ENCODE data around the gene ITPR1. TPM values are rescaled to one million over a fixed set of nuclear protein-coding genes. Genes with fewer than 3 reads are reported as not detected.

Gene ITPR1
- total RNA-seq, 2 donors from 2014 or later = 5.9 TPM

- Mint-ChIP-seq H3K36me3 (ENCODE audit: low read depth) (no peaks in the 10 kb centered on the region), H3K27me3 (ENCODE audit: insufficient read depth) (no peaks in the 10 kb centered on the region), H3K4me1 (no peaks in the 10 kb centered on the region), H3K4me3 (no peak overlapping the region), H3K27ac (no peak overlapping the region), H3K9me3 (no peaks in the 10 kb centered on the region)
- Histone ChIP-seq H3K4me1 (ENCODE audit: control insufficient read depth, insufficient read depth, low read length) (no peaks in the 10 kb centered on the region), H3K36me3 (ENCODE audit: control insufficient read depth, insufficient read depth, low read length) (no peaks in the 10 kb centered on the region), H3K9ac (ENCODE audit: extremely low read depth, low read length, poor library complexity, severe bottlenecking) (no peak overlapping the region), H3K27me3 (ENCODE audit: control insufficient read depth, insufficient read depth, low read length, poor library complexity, severe bottlenecking) (no peaks in the 10 kb centered on the region), H3K9me3 (ENCODE audit: control insufficient read depth, low read length) (no peaks in the 10 kb centered on the region), H3K27ac (ENCODE audit: low read depth, low read length) (no peak overlapping the region), H3K4me3 (ENCODE audit: low read length) (no peak overlapping the region)
- DNase-seq = no peak
- 94 to 100% methylated on average over 8 to 9 of the region's 9 CpGs for WGBS, 2 experiments (ENCODE audit: insufficient coverage in 1 of 2, insufficient read length in 1 of 2)
- TF ChIP-seq CTCF (conservative IDR thresholded peaks at IDR 0.05) = no peak
Measured at GRCh38 chr3:4641863-4642563, 148.9 kb downstream of the ITPR1 start.

- H3K27ac Mint-ChIP-seq = no peak overlapping the region
- Histone ChIP-seq H3K27ac (ENCODE audit: low read depth, low read length) (no peak overlapping the region), H3K4me1 (ENCODE audit: control insufficient read depth, insufficient read depth, low read length) (no peaks in the 10 kb centered on the region), H3K36me3 (ENCODE audit: control insufficient read depth, insufficient read depth, low read length) (no peaks in the 10 kb centered on the region), H3K27me3 (ENCODE audit: control insufficient read depth, insufficient read depth, low read length, poor library complexity, severe bottlenecking) (no peaks in the 10 kb centered on the region), H3K9me3 (ENCODE audit: control insufficient read depth, low read length) (no peaks in the 10 kb centered on the region), H3K9ac (ENCODE audit: extremely low read depth, low read length, poor library complexity, severe bottlenecking) (no peak overlapping the region), H3K4me3 (ENCODE audit: low read length) (no peak overlapping the region)
- DNase-seq = no peak
- TF ChIP-seq CTCF (conservative IDR thresholded peaks at IDR 0.05) = no peak
- 92 to 95% methylated on average over 7 to 8 of the region's 8 CpGs for WGBS, 2 experiments (ENCODE audit: insufficient coverage in 1 of 2, insufficient read length in 1 of 2)
- H3K9me3 Mint-ChIP-seq = no peaks in the 10 kb centered on the region
- no peaks in the 10 kb centered on the region for H3K4me1 Mint-ChIP-seq
- no peaks in the 10 kb centered on the region for H3K27me3 Mint-ChIP-seq (ENCODE audit: insufficient read depth)
- no peak overlapping the region for H3K4me3 Mint-ChIP-seq
- no peaks in the 10 kb centered on the region for H3K36me3 Mint-ChIP-seq (ENCODE audit: low read depth)
Measured at GRCh38 chr3:4642611-4643010, 149.5 kb downstream of the ITPR1 start.

GRCh38 chr3:4643904-4644547 is 150.9 kb downstream of the ITPR1 start:
- Mint-ChIP-seq H3K36me3 (ENCODE audit: low read depth) (no peaks in the 10 kb centered on the region), H3K4me1 (no peaks in the 10 kb centered on the region), H3K9me3 (no peaks in the 10 kb centered on the region), H3K27me3 (ENCODE audit: insufficient read depth) (no peaks in the 10 kb centered on the region), H3K4me3 (no peak overlapping the region), H3K27ac (no peak overlapping the region)
- no peak for DNase-seq
- Histone ChIP-seq H3K4me3 (ENCODE audit: low read length) (no peak overlapping the region), H3K36me3 (ENCODE audit: control insufficient read depth, insufficient read depth, low read length) (no peaks in the 10 kb centered on the region), H3K27ac (ENCODE audit: low read depth, low read length) (no peak overlapping the region), H3K27me3 (ENCODE audit: control insufficient read depth, insufficient read depth, low read length, poor library complexity, severe bottlenecking) (no peaks in the 10 kb centered on the region), H3K4me1 (ENCODE audit: control insufficient read depth, insufficient read depth, low read length) (no peaks in the 10 kb centered on the region), H3K9me3 (ENCODE audit: control insufficient read depth, low read length) (no peaks in the 10 kb centered on the region), H3K9ac (ENCODE audit: extremely low read depth, low read length, poor library complexity, severe bottlenecking) (no peak overlapping the region)
- no peak for TF ChIP-seq CTCF (conservative IDR thresholded peaks at IDR 0.05)
- WGBS, 2 experiments (ENCODE audit: insufficient coverage in 1 of 2, insufficient read length in 1 of 2) = 91 to 92% methylated on average over 6 to 9 of the region's 9 CpGs
